ENCODE data around the gene FAM9A.
"Not testable (repeated sequence)": the region's sequence is repeated elsewhere in the genome, so short reads cannot be mapped to it uniquely, and the experiment has no call there.

FAM9A gene

DNA sequence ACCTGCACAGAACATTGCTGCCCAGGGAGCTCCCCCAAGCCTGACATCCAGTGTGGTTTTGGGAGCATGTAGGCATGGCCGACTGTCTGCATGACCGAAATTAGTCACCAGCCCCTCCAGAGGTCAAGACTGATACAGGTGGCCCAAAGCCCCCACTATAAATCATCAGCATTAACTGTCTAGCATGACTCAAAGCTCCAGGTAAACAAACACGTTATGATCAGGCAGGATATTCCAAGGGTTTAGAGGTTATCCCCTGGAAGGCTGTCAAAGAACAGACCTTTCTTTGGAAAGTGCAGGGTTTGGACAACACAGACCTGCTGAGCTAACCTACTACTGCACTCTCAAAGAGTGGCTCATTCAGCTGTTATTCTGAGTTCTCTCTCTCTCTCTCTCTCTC, 2.1 kb upstream of the FAM9A start:
- DNase-seq (ENCODE audit: low read depth): no peak

DNA sequence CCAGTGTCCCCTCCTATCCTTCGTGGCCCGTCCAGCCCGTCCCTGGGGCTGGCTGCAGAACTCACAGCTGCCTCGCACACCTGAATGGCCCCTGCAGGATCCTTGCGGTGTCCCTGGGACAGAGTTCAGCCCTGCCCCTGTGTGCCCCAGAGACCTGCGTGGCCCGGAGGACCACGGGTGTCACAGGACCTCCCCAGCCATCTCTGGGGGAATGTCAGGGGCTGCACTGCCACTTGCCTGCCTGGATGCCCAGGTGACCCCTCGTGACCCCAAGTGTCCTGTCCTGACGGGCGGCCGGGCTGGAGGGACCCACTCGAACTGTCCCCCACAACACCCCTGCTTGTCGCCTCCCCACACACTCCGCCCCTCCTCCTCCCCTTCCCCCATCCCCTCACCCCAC, 832 bp downstream of the FAM9A start:
- DNase-seq (ENCODE audit: low read depth): not testable (repeated sequence)

DNA sequence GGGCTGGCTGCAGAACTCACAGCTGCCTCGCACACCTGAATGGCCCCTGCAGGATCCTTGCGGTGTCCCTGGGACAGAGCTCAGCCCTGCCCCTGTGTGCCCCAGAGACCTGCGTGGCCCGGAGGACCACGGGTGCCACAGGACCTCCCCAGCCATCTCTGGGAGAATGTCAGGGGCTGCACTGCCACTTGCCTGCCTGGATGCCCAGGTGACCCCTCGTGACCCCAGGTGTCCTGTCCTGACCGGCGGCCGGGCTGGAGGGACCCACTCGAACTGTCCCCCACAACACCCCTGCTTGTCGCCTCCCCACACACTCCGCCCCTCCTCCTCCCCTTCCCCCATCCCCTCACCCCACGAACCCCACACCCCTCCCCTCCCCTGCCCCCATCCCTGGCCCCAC, 1.9 kb downstream of the FAM9A start:
- not testable (repeated sequence) for DNase-seq (ENCODE audit: low read depth)

DNA sequence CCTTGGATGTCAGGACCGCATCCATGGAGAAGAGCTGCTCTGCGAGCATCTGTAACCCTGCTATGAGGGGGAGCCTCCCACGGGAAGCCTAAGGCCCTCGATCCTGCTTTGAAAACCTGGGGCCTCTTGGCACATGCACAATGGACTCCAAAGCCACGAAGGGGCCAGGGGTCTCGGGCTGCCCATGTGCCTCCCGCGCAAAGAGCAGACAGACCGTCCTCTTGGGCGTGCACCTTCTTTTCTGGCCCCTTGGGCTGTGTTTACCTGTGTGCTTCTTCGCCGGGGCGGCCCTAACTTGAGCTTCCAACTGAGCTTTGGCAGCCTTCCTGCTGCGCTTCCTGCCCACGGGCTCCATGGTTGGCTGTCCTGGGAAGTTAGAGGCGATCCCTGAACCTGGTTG, 2.5 kb downstream of the FAM9A start:
- DNase-seq (ENCODE audit: low read depth): not testable (repeated sequence)

DNA sequence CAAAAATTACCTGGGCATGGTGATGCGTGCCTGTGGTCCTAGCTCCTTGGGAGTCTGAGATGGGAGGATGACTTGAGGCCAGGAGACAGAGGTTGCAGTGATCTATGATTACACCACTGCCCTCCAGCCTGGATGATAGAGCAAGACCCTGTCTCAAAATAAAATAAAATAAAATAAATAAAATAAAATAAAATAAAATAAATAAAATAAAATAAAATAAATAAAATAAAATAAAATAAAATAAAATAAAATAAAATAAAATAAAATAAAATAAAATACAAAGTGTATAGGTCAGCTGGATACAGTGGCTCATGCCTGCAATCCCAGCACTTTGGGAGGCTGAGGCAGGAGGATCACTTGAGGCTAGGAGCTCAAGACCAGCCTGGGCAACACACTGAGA, 14.1 kb downstream of the FAM9A start:
- not testable (repeated sequence) for DNase-seq (ENCODE audit: low read depth)

DNA sequence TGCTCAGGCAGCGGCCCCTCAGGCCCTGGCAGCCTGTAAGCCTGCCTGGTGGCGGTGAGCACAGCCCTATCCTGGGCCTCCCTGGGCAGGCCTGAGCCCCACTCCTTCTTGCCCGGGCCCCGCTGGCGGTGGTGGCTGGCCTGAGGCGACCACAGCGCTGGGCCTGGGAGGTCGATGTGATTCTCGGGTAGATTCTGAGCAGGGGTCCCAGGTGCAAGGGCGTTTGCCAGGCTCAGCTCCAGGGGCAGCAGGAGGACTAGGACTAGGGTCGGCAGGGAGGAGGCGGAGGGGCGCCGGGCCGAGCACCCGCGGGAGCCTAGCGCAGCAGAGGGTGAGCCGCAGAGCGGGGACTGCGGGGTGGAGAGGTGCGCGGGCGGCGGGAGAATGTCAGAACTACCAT, 17.0 kb downstream of the FAM9A start:
- no peak for DNase-seq (ENCODE audit: low read depth)

DNA sequence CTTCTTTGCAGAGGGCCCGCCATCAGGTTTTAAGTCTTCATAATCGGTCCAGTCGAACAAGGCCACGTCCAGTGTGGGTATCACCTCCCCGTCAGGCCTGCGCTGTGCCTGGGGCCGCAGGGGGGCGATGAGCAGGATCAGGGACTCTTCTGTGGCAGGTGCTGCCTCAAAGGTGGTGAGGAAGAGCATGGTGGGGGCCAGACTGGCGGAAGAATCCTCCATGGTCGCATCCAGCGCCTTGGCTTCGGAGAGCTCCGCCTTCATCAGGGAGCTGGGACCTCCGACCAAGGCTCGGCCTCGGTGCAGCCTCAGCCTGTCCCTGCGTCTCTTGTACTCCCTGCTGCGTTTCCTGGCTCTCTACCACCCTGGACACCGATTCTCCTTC, 17.5 kb downstream of the FAM9A start:
- DNase-seq (ENCODE audit: low read depth): no peak

DNA sequence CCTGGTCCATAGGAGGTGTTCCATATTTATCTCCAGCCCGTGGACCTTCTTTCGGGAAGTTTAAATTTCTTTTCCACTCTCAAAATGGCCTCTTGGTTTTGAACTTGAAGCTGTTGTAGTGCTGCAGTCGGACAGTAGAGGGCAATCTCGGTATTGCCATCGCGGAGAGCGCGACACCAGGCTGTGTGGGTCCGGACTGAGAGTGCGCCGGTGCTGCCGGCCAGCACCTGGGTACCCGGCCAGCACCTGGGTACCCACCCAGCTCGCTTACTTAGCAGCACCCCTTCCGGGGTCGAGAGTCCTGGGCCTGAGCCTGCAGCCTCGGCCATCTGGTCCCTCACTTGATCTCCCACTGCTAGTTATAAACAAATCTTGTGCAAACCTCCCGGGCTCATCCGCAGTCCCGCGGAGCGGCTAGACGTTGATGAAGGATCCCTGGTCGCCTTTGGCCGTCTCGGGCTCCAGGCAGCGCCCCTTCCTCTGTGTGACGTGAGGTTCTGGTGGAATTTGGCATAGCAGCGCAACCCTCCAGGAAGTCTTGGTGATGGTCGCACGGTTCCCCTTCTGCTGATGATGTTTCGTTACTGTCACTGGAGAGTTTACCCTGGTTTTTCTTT, 18.0 kb downstream of the FAM9A start:
- peak; percentile 1 for DNase-seq (ENCODE audit: low read depth)

DNA sequence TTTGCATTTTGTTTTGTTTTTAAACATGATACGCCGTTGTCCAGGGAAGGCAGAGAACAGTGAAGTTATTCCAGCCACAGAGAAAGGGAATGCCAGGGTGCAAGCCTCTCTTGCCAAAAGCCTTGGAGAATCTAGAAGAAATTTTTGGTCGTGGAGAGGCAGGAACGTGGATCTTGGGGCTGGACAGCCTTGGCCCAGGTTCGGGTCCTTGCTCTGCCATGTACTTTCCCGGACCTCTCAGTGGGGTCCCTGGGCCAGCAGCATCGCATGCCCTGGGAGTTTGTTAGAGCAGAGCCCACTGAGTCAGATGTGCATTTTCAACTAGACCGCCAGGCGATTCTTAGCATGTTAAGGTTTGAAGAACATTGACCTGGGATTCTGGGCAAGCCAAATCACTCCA, 18.6 kb downstream of the FAM9A start:
- no peak for DNase-seq (ENCODE audit: low read depth)

DNA sequence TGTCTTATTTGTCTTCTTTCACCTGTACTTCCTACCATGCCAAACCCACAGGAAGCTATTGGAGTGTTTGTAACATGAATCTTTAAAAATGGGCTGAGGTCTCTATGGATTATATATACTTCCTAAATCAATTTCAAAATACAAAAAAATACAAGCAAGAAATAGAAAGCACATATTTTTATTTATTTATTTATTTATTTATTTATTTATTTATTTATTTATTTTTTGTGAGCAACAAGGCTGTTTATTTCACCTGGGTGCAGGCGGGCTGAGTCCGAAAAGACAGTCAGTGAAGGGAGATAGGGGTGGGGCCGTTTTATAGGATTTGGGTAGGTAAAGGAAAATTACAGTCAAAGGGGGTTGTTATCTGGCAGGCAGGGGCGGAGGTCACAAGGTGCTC, 19.3 kb downstream of the FAM9A start:
- DNase-seq (ENCODE audit: low read depth): not testable (repeated sequence)

DNA sequence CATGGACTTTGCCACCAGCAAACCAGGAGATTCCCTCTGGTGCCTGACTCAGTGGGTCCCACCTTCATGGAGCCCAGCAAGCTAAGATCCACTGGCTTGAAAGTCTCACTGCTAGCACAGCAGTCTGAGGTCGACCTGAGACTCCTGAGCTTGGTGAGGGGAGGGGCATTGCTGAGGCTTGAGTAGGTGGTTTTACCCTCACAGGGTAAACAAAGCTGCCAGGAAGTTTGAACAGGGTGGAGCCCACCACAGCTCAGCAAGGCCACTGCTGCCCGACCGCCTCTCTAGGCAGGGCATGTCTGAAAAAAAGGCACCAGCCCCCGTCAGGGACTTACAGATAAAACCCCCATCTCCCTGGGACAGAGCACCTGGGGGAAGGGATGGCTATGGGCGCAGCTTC, 28.1 kb downstream of the FAM9A start:
- DNase-seq (ENCODE audit: low read depth): no peak

DNA sequence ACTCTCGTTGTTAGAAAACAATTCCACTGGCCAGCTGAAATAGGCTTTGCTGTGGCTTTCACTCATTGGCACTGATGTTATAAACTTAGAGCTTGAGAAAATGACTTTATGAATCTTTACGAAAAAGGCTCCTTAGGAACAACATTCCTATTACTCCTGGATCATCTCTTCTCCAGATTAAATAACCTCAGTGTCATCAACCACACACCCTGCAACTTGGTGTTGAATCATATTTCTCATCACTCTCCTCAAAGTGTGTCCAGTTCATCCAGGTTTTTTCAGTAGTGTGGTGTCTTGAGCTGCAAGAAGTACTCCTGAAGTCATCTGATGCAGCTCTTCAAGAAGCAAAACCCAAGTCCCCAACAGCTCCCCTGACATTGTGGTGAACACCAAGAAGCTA, 41.2 kb downstream of the FAM9A start:
- DNase-seq (ENCODE audit: low read depth): no peak

DNA sequence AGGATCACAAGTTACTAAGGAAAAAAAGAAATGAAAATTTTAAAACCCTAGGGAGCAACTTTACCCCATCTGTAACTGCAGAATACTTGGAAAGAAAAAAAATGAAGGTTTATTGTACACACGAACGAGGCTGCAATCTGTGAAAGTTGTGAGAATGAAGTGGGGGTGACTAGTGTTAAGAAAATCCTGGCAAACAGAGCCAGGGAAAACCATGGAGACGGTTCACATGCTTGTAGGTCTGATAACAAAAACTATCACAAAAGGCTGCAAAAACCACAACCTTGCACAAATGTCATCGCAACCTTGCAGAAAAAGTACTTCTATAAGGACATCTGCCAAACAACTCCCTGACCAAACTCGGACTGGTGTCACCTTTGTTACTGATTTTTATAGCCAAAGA, 42.5 kb downstream of the FAM9A start:
- DNase-seq (ENCODE audit: low read depth): not testable (repeated sequence)

DNA sequence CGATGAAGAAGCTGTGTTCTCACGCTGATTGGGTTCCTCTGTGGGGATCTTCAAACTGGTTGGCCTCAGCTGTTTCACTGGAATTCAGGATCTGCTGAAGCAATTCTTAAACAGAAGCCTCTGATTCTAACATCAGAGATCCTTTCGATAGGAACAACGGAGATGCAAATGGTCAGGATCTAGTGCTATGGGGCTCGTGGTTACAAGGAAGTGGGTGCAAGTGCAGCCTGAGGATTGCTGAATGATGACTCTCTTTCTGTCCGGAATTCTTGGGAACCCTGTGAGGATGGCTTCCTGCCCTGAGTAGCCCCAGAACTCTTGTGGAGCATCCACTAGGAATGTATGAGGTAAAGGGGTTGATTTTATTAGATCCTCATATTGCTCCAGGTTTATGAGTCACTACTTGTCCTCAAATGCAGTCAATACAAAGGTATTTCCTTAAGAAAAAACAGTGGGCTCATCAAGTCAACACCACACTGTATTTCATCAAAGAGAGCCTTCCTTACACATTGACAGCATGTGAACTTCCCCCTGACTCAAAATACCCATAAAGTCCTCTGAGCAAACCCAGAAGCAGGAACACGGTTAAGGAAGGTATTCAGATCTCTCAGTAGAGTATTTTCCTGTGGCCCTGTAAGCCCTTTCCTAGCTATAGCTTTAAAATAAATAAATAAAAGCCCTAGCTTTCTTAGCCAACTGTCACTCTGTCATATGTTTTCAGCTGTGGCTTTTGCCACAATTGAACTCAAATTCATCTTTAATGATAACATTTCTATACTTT, 43.4 kb downstream of the FAM9A start:
- not testable (repeated sequence) for DNase-seq (ENCODE audit: low read depth)

DNA sequence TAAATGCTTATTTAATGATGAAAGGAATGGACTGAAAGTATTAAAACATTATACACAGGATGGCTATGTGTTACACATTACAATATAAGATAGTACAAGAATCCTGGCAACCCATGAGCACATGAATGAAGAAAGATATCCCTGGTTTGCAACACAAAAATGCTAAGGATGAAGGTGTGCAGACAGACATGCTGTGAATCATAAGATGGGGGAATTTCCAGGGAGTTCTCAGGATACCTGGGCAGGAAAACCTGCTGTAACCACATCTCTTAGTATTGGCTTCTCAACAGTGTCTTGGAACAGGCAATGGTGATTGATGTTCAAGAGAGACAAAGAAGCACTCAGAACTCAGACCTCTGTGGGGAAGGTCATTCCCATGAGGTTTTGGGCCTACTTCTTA, 45.4 kb downstream of the FAM9A start:
- DNase-seq (ENCODE audit: low read depth): no peak

DNA sequence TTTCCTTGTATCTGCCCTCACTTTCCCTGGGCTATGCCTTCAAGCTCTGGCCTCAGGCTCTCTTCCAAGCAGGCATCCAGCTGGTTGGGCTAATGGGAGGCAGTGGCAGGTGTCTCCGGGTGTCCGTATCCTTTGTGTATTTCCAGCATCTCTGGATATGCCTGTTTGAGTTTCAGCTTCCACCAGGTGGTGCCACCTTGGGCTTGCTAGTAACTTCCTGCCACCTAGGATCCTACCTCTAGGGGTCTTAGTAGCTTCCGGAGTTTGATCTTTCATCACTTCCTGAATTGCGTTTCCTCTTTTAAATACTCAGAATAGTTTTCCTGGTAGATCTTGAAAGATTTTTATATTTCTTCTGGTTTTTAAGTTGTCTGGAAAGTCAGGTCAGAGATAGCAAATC, 46.1 kb downstream of the FAM9A start:
- DNase-seq (ENCODE audit: low read depth): no peak

DNA sequence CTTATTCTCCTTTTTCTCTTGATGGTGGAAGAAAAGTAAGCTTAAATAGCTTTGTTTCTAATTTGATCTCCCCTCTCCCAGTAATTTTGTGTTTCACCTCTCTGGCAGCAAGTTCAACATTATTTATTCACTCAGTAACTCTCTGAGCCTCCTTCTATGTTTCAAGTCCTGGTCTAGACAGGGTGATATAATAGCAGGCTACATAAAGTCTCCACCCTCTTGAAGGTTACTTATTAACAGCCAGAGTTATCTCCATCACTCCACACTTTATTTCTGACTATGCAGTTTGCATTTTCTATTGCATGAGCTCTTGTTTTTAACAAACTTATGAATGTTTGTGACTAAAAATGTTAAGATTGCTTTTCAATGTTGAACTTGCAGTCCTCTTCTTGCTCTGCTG, 51.5 kb downstream of the FAM9A start:
- DNase-seq (ENCODE audit: low read depth): no peak

DNA sequence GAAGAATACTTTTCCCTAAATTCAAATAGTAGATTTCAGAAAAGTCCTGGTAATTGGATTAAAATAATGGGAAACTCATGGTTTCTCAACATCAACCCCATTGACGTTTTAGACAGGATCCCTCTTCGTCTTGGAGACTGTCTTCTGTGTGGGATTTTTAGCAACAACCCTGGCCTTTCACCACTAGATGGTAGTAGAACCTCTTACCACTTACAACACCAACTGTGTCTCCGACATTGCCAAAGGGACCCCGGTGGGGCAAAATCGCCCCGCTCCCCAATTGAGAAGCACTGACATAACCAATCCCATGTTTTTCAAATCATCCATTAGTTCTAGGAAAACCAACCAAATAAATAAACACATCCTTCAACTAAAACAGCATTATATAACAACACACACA, 52.3 kb downstream of the FAM9A start:
- no peak for DNase-seq (ENCODE audit: low read depth)

DNA sequence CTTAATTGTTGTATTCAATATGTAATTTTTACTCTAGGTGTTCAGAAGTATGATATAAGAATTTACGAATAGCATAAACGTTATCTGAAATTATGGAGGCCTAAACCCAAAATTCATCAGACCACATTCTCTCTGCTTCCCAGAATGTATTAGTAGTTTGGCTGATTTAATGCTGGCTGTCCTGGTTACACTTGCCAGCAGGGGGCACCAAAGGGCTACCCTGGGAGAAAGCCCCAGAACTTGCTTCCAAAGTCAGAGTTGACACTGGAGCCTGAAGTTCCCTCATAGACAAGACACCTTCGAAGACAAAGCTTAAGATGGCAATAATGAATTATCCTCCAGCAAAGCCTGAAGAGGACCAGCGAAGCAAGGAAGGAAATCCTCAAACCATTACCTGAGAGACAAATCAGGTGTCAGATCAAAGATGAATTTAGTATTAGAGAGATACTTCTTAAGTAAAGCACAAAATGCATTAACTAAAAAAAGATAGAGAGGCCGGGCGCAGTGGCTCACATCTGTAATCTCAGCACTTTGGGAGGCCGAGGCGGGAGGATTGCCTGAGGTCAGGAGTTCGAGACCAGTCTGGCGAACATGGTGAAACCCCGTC, 58.0 kb downstream of the FAM9A start:
- peak; percentile 24 for DNase-seq (ENCODE audit: low read depth)

DNA sequence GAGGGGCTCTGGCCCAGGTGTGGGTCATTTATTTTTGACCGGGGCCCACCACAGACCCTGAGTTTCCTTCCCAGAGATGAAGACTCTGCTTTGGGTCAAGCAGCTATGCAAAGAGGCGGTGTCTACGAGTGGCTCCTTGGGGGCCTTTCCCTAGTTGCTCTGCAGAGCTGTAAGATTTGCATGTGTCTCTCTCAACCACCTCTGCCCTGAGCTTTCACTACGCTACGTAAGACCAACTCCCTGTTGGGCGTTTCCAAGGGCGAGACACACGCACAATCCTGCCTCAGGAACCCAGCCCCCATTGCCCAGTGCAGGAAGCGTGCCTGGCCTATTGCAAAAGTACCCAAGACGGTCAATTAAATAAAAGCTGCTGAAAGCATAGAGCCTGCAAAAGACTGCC, 59.2 kb downstream of the FAM9A start:
- no peak for DNase-seq (ENCODE audit: low read depth)

Data from stimulated activated CD8-positive, alpha-beta memory T cell treated with anti-CD3 and anti-CD28 coated beads, Interleukin-7, amount 100 ng/mL, for 24 hours (primary cell).